ENCODE data around the gene ULK2. TPM values are rescaled to one million over a fixed set of nuclear protein-coding genes. Genes with fewer than 3 reads are reported as not detected.
A peak's percentile ranks its signal among the peaks of the same experiment; 100 is the strongest.

Gene ULK2
- total RNA-seq, 6 donors from 2014 or later: 16.2 to 43.0 (median 26.2) TPM

GRCh38 chr17:19743101-19744100 lies 124.3 kb downstream of the ULK2 start:
- H3K27me3 ChIP-seq: no peaks in the 10 kb centered on the region
- WGBS, 2 donors: 93 to 94% methylated on average over 23 to 31 of the region's 34 CpGs
- no peaks in the 10 kb centered on the region for H3K9me3 ChIP-seq
- DNase-seq (peak in 1 of 2 donors; percentile 75), ATAC-seq (ENCODE audit: low FRiP score in 2 of 2) (no peak)
- H3K4me1 ChIP-seq: peaks cover 5 to 23% (median 15%) of the 10 kb centered on the region in 4 donors
- H3K27ac ChIP-seq: no peak overlapping the region
- no peak for TF ChIP-seq POLR2AphosphoS5 (IDR thresholded peaks at IDR 0.05)
- no peak for TF ChIP-seq POLR2A (IDR thresholded peaks at IDR 0.05)
- TF ChIP-seq, protein P1, sequence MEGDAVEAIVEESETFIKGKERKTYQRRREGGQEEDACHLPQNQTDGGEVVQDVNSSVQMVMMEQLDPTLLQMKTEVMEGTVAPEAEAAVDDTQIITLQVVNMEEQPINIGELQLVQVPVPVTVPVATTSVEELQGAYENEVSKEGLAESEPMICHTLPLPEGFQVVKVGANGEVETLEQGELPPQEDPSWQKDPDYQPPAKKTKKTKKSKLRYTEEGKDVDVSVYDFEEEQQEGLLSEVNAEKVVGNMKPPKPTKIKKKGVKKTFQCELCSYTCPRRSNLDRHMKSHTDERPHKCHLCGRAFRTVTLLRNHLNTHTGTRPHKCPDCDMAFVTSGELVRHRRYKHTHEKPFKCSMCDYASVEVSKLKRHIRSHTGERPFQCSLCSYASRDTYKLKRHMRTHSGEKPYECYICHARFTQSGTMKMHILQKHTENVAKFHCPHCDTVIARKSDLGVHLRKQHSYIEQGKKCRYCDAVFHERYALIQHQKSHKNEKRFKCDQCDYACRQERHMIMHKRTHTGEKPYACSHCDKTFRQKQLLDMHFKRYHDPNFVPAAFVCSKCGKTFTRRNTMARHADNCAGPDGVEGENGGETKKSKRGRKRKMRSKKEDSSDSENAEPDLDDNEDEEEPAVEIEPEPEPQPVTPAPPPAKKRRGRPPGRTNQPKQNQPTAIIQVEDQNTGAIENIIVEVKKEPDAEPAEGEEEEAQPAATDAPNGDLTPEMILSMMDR (IDR thresholded peaks at IDR 0.05): no peak
- no peak for TF ChIP-seq EP300 (IDR thresholded peaks at IDR 0.05)
- H3K36me3 ChIP-seq: no peaks in the 10 kb centered on the region
- H3K4me3 ChIP-seq: no peak overlapping the region

- ATAC-seq (ENCODE audit: low FRiP score in 2 of 2) (no peak), DNase-seq (no peak)
- no peaks in the 10 kb centered on the region for H3K27me3 ChIP-seq
- WGBS, 2 donors: 88 to 95% methylated on average over 6 to 10 of the region's 10 CpGs
- H3K9me3 ChIP-seq: no peaks in the 10 kb centered on the region
- H3K4me1 ChIP-seq: peaks cover 5 to 16% (median 13%) of the 10 kb centered on the region in 4 donors
- no peak overlapping the region for H3K4me3 ChIP-seq
- TF ChIP-seq POLR2AphosphoS5 (IDR thresholded peaks at IDR 0.05) (no peak), POLR2A (IDR thresholded peaks at IDR 0.05) (no peak), EP300 (IDR thresholded peaks at IDR 0.05) (no peak)
- TF ChIP-seq, protein P1 (IDR thresholded peaks at IDR 0.05): no peak
- no peak overlapping the region for H3K27ac ChIP-seq
- H3K36me3 ChIP-seq: no peaks in the 10 kb centered on the region
Measured at GRCh38 chr17:19742495-19742894, 125.2 kb downstream of the ULK2 start.

- 67 to 85% methylated on average over 3 to 13 of the region's 14 CpGs for WGBS, 2 donors
- peaks cover 5 to 16% (median 13%) of the 10 kb centered on the region in 4 donors for H3K4me1 ChIP-seq
- no peaks in the 10 kb centered on the region for H3K36me3 ChIP-seq
- H3K27me3 ChIP-seq: no peaks in the 10 kb centered on the region
- TF ChIP-seq POLR2AphosphoS5 (IDR thresholded peaks at IDR 0.05): no peak
- H3K4me3 ChIP-seq: no peak overlapping the region
- DNase-seq (no peak), ATAC-seq (ENCODE audit: low FRiP score in 2 of 2) (no peak)
- no peak overlapping the region for H3K27ac ChIP-seq
- no peaks in the 10 kb centered on the region for H3K9me3 ChIP-seq
Measured at GRCh38 chr17:19741832-19742457, 125.8 kb downstream of the ULK2 start.

GRCh38 chr17:19740933-19741332 lies 126.8 kb downstream of the ULK2 start:
- H3K4me3 ChIP-seq: no peak overlapping the region
- no peaks in the 10 kb centered on the region for H3K27me3 ChIP-seq
- H3K9me3 ChIP-seq: no peaks in the 10 kb centered on the region
- H3K4me1 ChIP-seq: peaks cover 5 to 16% (median 13%) of the 10 kb centered on the region in 4 donors
- TF ChIP-seq EP300 (IDR thresholded peaks at IDR 0.05): no peak
- TF ChIP-seq POLR2AphosphoS5 (IDR thresholded peaks at IDR 0.05): no peak
- no peak for TF ChIP-seq POLR2A (IDR thresholded peaks at IDR 0.05)
- H3K27ac ChIP-seq: no peak overlapping the region
- WGBS, 2 donors: 86 to 93% methylated on average over 6 to 7 of the region's 7 CpGs
- DNase-seq (no peak), ATAC-seq (ENCODE audit: low FRiP score in 2 of 2) (no peak)
- H3K36me3 ChIP-seq: no peaks in the 10 kb centered on the region

GRCh38 chr17:19739241-19740201 lies 128.2 kb downstream of the ULK2 start:
- Histone ChIP-seq H3K4me3 (no peak overlapping the region), H3K9me3 (no peaks in the 10 kb centered on the region), H3K27me3 (no peaks in the 10 kb centered on the region), H3K4me1 (peaks cover 0 to 4% (median 2%) of the 10 kb centered on the region in 4 donors), H3K27ac (no peak overlapping the region), H3K36me3 (no peaks in the 10 kb centered on the region)
- no peak for TF ChIP-seq POLR2AphosphoS5 (IDR thresholded peaks at IDR 0.05)
- TF ChIP-seq, protein P1 (IDR thresholded peaks at IDR 0.05): no peak
- TF ChIP-seq EP300 (IDR thresholded peaks at IDR 0.05): no peak
- TF ChIP-seq POLR2A (IDR thresholded peaks at IDR 0.05): no peak
- DNase-seq (no peak), ATAC-seq (ENCODE audit: low FRiP score in 2 of 2) (no peak)
- WGBS, 2 donors: 87 to 88% methylated on average over 15 to 26 of the region's 26 CpGs
